Progenitor cell of endocrine pancreas (in vitro differentiated cells): ENCODE measurements around the gene BCAR3. TPM values are rescaled to one million over a fixed set of nuclear protein-coding genes. Genes with fewer than 3 reads are reported as not detected.
"Not testable (repeated sequence)": the region's sequence is repeated elsewhere in the genome, so short reads cannot be mapped to it uniquely, and the experiment has no call there.

Experiments used
- DNase-seq: peaks from one replicate; pipeline ENCODE4 v3.0.0; 2021; ENCODE audit warnings: low spot score; ENCODE audit not compliant: unreplicated experiment
- H3K27ac Mint-ChIP-seq: 2 replicates; pipeline ENCODE4 v1.8.0; 2021; ENCODE audit warnings: mild to moderate bottlenecking, moderate library complexity, mixed read lengths
- H3K27me3 Mint-ChIP-seq: 2 replicates; pipeline ENCODE4 v1.8.0; 2021; ENCODE audit warnings: mixed read lengths
- H3K36me3 Mint-ChIP-seq: 2 replicates; pipeline ENCODE4 v1.8.0; 2022; ENCODE audit warnings: mixed read lengths; ENCODE audit not compliant: insufficient read depth
- H3K4me1 Mint-ChIP-seq: 2 replicates; pipeline ENCODE4 v1.8.0; 2021; ENCODE audit warnings: low read depth, mixed read lengths
- H3K4me3 Mint-ChIP-seq: 2 replicates; pipeline ENCODE4 v1.8.0; 2021; ENCODE audit warnings: low read depth, mild to moderate bottlenecking, moderate library complexity, mixed read lengths
- H3K9me3 Mint-ChIP-seq: 2 replicates; pipeline ENCODE4 v1.8.0; 2021; ENCODE audit warnings: low read depth, mixed read lengths
- total RNA-seq: library from RNA; stranded (reverse); gene quantifications from 2 replicates; pipeline ENCODE4 v1.2.1, GENCODE V29; 2021
- TF ChIP-seq, protein P1 (sequence below): fragments of 200-600 bp; sonication (generic); IDR thresholded peaks from one replicate; pipeline ENCODE4 v1.5.0; 2021; ENCODE audit warnings: antibody characterized with exemption, mild to moderate bottlenecking; ENCODE audit not compliant: unreplicated experiment

The BCAR3 gene
- total RNA-seq, 1 donor from 2014 or later, result 7.1 TPM

- Mint-ChIP-seq H3K27ac (peak overlapping the region; percentile 3), H3K4me1 (peaks cover 32% of the 10 kb centered on the region), H3K9me3 (peaks cover 7% of the 10 kb centered on the region), H3K4me3 (no peak overlapping the region), H3K36me3 (peaks cover 38% of the 10 kb centered on the region), H3K27me3 (no peaks in the 10 kb centered on the region)
- TF ChIP-seq, protein P1, sequence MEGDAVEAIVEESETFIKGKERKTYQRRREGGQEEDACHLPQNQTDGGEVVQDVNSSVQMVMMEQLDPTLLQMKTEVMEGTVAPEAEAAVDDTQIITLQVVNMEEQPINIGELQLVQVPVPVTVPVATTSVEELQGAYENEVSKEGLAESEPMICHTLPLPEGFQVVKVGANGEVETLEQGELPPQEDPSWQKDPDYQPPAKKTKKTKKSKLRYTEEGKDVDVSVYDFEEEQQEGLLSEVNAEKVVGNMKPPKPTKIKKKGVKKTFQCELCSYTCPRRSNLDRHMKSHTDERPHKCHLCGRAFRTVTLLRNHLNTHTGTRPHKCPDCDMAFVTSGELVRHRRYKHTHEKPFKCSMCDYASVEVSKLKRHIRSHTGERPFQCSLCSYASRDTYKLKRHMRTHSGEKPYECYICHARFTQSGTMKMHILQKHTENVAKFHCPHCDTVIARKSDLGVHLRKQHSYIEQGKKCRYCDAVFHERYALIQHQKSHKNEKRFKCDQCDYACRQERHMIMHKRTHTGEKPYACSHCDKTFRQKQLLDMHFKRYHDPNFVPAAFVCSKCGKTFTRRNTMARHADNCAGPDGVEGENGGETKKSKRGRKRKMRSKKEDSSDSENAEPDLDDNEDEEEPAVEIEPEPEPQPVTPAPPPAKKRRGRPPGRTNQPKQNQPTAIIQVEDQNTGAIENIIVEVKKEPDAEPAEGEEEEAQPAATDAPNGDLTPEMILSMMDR, result no peak
- DNase-seq, result no peak
Measured at GRCh38 chr1:93554883-93555872, 126.5 kb downstream of the BCAR3 start.

GRCh38 chr1:93553886-93554490 is 127.6 kb downstream of the BCAR3 start:
- not testable (repeated sequence) for H3K9me3 Mint-ChIP-seq, H3K4me3 Mint-ChIP-seq, H3K27me3 Mint-ChIP-seq, H3K27ac Mint-ChIP-seq, DNase-seq
- Mint-ChIP-seq H3K36me3 (peaks cover 35% of the 10 kb centered on the region), H3K4me1 (peaks cover 32% of the 10 kb centered on the region)

DNA sequence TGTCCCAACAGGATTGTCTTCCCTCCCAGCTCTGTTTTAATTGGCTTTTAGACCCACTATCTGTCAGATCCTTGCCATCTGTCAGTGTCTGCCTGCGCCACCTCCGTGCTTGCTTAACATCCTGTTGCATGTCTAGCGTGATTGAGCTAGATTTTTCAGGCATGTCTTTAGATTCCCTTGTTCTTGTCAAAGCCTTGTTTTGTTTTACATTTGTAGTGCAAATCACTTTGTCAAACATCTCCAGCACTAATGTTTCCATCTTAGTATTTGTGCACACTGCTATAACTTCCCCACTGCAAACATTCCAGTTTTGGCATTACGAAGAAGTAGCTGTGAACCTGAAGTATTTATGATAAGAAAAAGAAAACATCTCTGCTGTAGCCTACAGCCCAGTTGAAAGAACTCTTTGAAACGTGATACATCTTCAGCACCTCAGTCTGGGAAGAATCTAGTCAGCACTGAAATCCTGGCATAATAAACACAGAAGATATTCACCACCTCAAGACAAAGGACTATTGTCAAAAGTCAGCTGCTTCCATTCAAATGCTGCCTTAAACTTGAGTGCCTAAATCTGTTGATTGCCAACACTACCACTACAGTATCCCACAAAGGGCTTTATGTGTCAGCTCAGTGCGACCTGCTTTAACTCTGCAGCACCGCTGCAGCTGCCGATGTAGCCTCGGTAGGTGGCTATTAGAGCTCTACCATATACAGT is 128.7 kb downstream of the BCAR3 start:
- Mint-ChIP-seq H3K36me3 (peaks cover 31% of the 10 kb centered on the region), H3K9me3 (peaks cover 3% of the 10 kb centered on the region), H3K27ac (peak overlapping the region; percentile 93), H3K27me3 (no peaks in the 10 kb centered on the region), H3K4me1 (peaks cover 32% of the 10 kb centered on the region), H3K4me3 (peak overlapping the region; percentile 43)
- TF ChIP-seq, protein P1, result no peak
- no peak for DNase-seq

GRCh38 chr1:93549811-93550210 is 131.8 kb downstream of the BCAR3 start:
- TF ChIP-seq, protein P1, result no peak
- Mint-ChIP-seq H3K27ac (no peak overlapping the region), H3K27me3 (no peaks in the 10 kb centered on the region), H3K4me3 (no peak overlapping the region), H3K36me3 (peaks cover 24% of the 10 kb centered on the region), H3K4me1 (peaks cover 35% of the 10 kb centered on the region), H3K9me3 (no peaks in the 10 kb centered on the region)
- no peak for DNase-seq

DNA sequence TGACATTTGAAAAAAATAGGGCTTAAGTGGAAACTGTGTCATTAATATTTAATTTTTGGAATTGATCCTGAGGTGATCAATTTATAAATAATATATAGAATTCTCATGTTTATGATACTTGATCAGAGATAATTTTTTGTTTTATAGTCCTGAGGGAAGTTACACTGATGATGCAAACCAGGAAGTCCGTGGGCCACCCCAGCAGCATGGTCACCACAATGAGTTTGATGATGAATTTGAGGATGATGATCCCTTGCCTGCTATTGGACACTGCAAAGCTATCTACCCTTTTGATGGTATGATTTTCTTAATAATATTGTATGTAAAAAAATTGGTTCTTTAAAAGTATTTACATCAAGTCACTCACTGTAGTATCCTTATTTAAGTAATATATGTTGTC is 132.5 kb downstream of the BCAR3 start:
- no peaks in the 10 kb centered on the region for H3K9me3 Mint-ChIP-seq
- no peaks in the 10 kb centered on the region for H3K27me3 Mint-ChIP-seq
- H3K36me3 Mint-ChIP-seq, result peaks cover 25% of the 10 kb centered on the region
- TF ChIP-seq, protein P1, result no peak
- no peak overlapping the region for H3K27ac Mint-ChIP-seq
- H3K4me3 Mint-ChIP-seq, result no peak overlapping the region
- peaks cover 30% of the 10 kb centered on the region for H3K4me1 Mint-ChIP-seq
- DNase-seq, result no peak
